ENCODE measurements around the gene SEPTIN2.

The SEPTIN2 gene

DNA sequence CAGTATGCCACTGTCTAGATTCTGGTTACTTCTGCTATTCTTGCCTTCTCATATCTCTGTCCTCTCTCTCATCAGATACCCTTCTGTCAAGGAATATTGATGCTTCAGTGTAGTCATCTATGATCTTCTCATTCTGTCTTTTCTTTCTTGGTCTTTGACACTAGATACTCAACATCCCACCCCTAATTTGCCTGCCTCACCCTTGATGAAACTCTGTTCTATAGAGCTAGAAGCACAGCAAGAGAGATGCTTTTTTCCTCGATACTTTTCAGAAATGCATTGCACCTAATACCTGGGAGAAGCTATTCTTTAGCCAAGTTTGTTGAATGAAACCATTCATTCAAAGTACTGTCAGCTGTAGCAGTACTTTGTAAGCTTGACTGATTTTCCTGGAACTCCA is 9.5 kb downstream of the SEPTIN2 start:
- DNase-seq (ENCODE audit: extremely low spot score), result no peak
- ChIA-PET POLR2A (no interaction called here), CTCF (no interaction called here)
- TF ChIP-seq, protein P1, sequence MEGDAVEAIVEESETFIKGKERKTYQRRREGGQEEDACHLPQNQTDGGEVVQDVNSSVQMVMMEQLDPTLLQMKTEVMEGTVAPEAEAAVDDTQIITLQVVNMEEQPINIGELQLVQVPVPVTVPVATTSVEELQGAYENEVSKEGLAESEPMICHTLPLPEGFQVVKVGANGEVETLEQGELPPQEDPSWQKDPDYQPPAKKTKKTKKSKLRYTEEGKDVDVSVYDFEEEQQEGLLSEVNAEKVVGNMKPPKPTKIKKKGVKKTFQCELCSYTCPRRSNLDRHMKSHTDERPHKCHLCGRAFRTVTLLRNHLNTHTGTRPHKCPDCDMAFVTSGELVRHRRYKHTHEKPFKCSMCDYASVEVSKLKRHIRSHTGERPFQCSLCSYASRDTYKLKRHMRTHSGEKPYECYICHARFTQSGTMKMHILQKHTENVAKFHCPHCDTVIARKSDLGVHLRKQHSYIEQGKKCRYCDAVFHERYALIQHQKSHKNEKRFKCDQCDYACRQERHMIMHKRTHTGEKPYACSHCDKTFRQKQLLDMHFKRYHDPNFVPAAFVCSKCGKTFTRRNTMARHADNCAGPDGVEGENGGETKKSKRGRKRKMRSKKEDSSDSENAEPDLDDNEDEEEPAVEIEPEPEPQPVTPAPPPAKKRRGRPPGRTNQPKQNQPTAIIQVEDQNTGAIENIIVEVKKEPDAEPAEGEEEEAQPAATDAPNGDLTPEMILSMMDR (IDR thresholded peaks at IDR 0.05; ENCODE audit: control extremely low read depth, extremely low read depth, low read depth, missing control alignments), result no peak

DNA sequence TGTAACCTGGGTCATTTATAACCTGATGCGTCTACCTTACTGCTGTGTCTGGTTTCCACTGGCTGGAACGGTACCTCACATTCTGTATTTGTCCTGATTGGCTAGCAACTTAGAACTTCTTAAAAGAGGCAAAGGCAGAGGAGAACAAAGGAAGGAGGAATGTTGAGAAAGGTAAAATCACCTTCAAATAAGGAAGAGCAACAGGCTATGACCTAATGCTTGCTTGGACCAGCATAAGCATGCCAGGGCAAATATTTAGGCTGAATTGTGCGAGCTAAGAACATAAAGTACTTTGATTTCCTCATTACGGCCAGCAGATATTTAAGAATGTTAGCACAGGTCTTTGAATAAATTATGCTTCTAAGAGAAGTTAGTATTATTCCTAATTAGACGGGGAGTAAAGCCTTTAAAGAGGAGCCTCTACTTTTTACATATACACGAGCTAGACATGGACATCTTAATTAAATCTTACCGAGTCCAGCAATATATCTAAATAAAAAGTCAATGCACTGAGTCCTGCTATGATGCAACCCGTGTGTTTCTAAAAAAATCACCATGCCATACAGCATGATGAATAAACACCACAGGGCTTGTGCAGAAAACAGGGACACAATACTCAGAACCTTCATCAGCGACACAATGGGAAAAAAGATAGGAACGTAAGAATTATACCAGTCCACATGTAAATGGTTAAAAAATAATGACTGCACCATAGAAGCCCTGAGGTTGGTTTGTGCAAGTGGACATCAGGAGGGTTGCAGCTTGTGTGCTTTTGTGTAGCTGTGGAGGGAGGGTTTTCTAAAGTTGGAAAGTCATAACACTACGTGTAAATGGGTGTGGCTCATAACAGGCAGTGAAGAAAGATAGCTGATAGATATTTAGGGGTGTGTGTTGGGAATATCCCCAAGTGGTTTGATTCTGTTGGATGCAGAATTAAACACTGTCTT is 14.2 kb downstream of the SEPTIN2 start:
- ChIA-PET POLR2A (no interaction called here), CTCF (no interaction called here)
- TF ChIP-seq, protein P1 (IDR thresholded peaks at IDR 0.05; ENCODE audit: control extremely low read depth, extremely low read depth, low read depth, missing control alignments), result no peak
- no peak for DNase-seq (ENCODE audit: extremely low spot score)

DNA sequence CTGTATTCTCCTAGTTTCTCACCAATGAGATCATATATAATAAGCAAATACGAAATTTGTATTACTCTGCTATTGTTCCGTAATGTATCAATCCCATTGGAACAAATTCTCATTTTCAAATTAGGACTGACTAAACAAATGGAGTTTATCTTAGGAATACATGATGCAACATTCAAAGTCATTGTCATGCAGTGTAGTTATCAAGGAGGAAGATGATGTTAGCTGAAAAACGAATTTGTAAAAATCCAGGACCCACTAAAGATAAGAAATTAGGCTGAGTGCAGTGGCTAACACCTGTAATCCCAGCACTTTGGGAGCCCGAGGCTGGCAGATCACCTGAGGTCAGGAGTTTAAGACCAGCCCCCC is 14.9 kb downstream of the SEPTIN2 start:
- ChIA-PET POLR2A (no interaction called here), CTCF (interaction anchor here (1.6 kb wide), 1 partner anchor 10 kb away, joined by 3 read pairs; no protein-coding TSS in a partner anchor)
- no peak for DNase-seq (ENCODE audit: extremely low spot score)
- TF ChIP-seq, protein P1 (IDR thresholded peaks at IDR 0.05; ENCODE audit: control extremely low read depth, extremely low read depth, low read depth, missing control alignments), result no peak

DNA sequence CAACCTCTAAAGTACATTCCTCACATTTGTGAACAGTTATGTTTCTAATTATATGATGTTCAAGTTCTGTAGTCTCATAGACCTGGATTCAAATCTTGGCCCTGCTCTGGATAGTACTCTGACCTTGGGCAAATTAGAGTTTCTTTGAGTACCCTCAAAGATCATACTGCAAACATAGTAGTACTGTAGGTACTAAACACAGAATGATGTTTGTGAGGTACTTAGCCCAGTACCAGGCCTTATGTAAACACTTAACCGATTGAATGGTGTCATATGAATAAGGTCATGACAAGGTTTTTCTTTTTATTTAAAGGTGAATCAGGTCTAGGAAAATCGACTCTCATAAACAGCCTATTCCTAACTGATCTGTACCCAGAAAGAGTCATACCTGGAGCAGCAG is 19.1 kb downstream of the SEPTIN2 start:
- ChIA-PET CTCF (interaction anchor here (1.5 to 2.0 kb wide), 2 partner anchors 15 to 24 kb away, joined by 4 to 7 read pairs; no protein-coding TSS in a partner anchor), POLR2A (no interaction called here)
- no peak for DNase-seq (ENCODE audit: extremely low spot score)
- TF ChIP-seq, protein P1 (IDR thresholded peaks at IDR 0.05; ENCODE audit: control extremely low read depth, extremely low read depth, low read depth, missing control alignments), result no peak

DNA sequence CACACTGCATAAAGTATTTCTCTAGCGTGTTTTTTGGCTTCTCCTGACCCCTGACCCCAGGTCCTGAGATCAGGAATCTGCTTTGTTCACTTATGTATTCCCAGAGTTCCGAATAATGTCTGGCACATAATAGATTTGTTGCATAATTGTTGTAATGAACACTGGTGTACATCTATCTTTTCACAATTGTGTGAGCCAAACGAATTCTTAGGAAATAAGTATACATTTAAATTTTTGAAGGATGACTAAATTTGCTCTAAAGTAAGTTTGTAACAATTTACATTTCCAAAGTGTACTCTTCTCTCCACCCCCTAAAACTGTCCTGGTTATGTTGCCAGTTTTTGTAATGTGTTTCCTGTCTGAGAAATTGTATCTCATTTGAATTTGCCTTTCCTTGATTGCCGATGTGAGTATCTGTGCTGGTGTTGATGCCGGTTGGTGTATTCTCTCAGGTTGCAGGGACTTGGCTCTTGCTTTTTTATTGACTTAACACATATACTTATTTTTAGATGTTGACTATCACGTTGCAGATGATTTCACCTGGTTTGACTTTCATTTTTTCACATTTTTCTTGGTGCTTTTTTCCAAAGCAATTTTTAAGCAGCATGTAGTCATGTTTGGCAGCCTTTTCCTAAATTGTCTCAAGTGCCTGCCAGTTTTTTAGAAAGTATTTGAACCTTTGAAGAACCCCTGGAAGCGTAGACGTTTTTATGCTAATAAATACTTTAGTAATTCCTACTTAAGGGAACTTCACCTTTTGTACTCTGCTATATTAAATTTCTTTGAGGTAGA is 24.3 kb downstream of the SEPTIN2 start:
- POLR2A ChIA-PET, result no interaction called here
- no peak for DNase-seq (ENCODE audit: extremely low spot score)

DNA sequence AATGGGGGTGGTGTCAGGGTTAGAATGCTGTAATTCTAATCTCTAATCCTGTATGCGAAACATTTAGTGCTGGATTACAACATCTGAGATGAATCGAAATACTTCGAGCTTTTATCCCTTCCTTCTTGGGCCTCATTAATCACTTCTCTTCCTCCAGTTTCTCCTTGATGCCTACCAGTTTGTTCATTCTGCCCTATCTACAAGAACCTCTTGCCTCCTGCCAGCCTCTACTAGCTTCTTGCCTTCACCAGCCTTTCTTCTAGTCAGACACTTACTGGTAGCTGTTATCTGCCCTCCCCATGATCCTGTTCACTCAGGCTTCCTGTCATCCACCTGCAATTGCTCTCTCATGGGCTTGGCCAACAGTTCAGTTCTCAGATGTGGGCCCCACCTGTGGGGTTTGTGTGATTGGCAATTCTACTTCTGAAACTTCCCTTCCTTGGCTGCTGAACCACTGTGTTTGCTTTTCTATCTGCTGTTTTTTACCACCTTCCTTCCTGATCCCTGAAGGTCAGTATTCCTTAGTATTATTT is 25.0 kb downstream of the SEPTIN2 start:
- no peak for DNase-seq (ENCODE audit: extremely low spot score)
- TF ChIP-seq, protein P1 (IDR thresholded peaks at IDR 0.05; ENCODE audit: control extremely low read depth, extremely low read depth, low read depth, missing control alignments), result no peak
- ChIA-PET CTCF (interaction anchor here (0.8 kb wide), 1 partner anchor 27 kb away, joined by 3 read pairs; no protein-coding TSS in a partner anchor), POLR2A (no interaction called here)

More for the DNA sequence above, 24.3 kb downstream of the SEPTIN2 start:
- CTCF ChIA-PET, result no interaction called here
- TF ChIP-seq, protein P1 (IDR thresholded peaks at IDR 0.05; ENCODE audit: control extremely low read depth, extremely low read depth, low read depth, missing control alignments), result no peak
